Measurements from ENCODE around the gene ACTA2.

The ACTA2 gene

GRCh38 chr10:88964360-88964759, 11.8 kb upstream of the ACTA2 start:
- Histone ChIP-seq H2AFZ (ENCODE audit: low read length) (no peak overlapping the region), H3F3A (ENCODE audit: insufficient read depth, low read length) (no peaks in the 10 kb centered on the region), H3K36me3 (ENCODE audit: insufficient read depth, low read length) (no peaks in the 10 kb centered on the region), H4K20me1 (ENCODE audit: insufficient read depth, low read length) (no peaks in the 10 kb centered on the region), H3K9ac (ENCODE audit: low read length) (no peak overlapping the region), H3K4me3 (ENCODE audit: low read depth, low read length, poor library complexity, severe bottlenecking) (no peak overlapping the region), H3K9me2 (ENCODE audit: low read depth, low read length) (no peaks in the 10 kb centered on the region), H3K79me2 (ENCODE audit: insufficient read depth, low read length) (no peaks in the 10 kb centered on the region), H3K4me2 (ENCODE audit: low read length) (no peak overlapping the region), H3K27ac (ENCODE audit: low read depth, low read length, poor library complexity, severe bottlenecking) (no peak overlapping the region), H3K27me3 (ENCODE audit: insufficient read depth, low read length) (no peaks in the 10 kb centered on the region), H3K4me1 (ENCODE audit: insufficient read depth, low read length, severe bottlenecking) (no peaks in the 10 kb centered on the region), H3K9me3 (ENCODE audit: low read length) (no peaks in the 10 kb centered on the region)
- TF ChIP-seq EZH2 (IDR thresholded peaks at IDR 0.05; ENCODE audit: borderline replicate concordance, low read length) = no peak
- no peak for TF ChIP-seq CTCF (IDR thresholded peaks at IDR 0.05; ENCODE audit: low read length)

- Histone ChIP-seq H3K9ac (ENCODE audit: low read length) (no peak overlapping the region), H3K36me3 (ENCODE audit: insufficient read depth, low read length) (no peaks in the 10 kb centered on the region), H3K27me3 (ENCODE audit: insufficient read depth, low read length) (no peaks in the 10 kb centered on the region), H3K79me2 (ENCODE audit: insufficient read depth, low read length) (no peaks in the 10 kb centered on the region), H4K20me1 (ENCODE audit: insufficient read depth, low read length) (no peaks in the 10 kb centered on the region), H2AFZ (ENCODE audit: low read length) (no peak overlapping the region), H3K9me2 (ENCODE audit: low read depth, low read length) (no peaks in the 10 kb centered on the region), H3K4me2 (ENCODE audit: low read length) (no peak overlapping the region), H3K27ac (ENCODE audit: low read depth, low read length, poor library complexity, severe bottlenecking) (no peak overlapping the region), H3K4me1 (ENCODE audit: insufficient read depth, low read length, severe bottlenecking) (no peaks in the 10 kb centered on the region), H3K4me3 (ENCODE audit: low read depth, low read length, poor library complexity, severe bottlenecking) (no peak overlapping the region), H3F3A (ENCODE audit: insufficient read depth, low read length) (no peaks in the 10 kb centered on the region), H3K9me3 (ENCODE audit: low read length) (no peaks in the 10 kb centered on the region)
- TF ChIP-seq CTCF (IDR thresholded peaks at IDR 0.05; ENCODE audit: low read length) (no peak), EZH2 (IDR thresholded peaks at IDR 0.05; ENCODE audit: borderline replicate concordance, low read length) (no peak)
Observed at GRCh38 chr10:88963318-88963717, 10.7 kb upstream of the ACTA2 start.

- Histone ChIP-seq H3K4me3 (ENCODE audit: low read depth, low read length, poor library complexity, severe bottlenecking) (no peak overlapping the region), H3K9me3 (ENCODE audit: low read length) (no peaks in the 10 kb centered on the region), H3K79me2 (ENCODE audit: insufficient read depth, low read length) (no peaks in the 10 kb centered on the region), H3K4me2 (ENCODE audit: low read length) (no peak overlapping the region), H3K27ac (ENCODE audit: low read depth, low read length, poor library complexity, severe bottlenecking) (no peak overlapping the region), H3K27me3 (ENCODE audit: insufficient read depth, low read length) (no peaks in the 10 kb centered on the region), H3K4me1 (ENCODE audit: insufficient read depth, low read length, severe bottlenecking) (no peaks in the 10 kb centered on the region), H3K36me3 (ENCODE audit: insufficient read depth, low read length) (no peaks in the 10 kb centered on the region), H4K20me1 (ENCODE audit: insufficient read depth, low read length) (no peaks in the 10 kb centered on the region), H3K9me2 (ENCODE audit: low read depth, low read length) (no peaks in the 10 kb centered on the region), H2AFZ (ENCODE audit: low read length) (no peak overlapping the region), H3K9ac (ENCODE audit: low read length) (no peak overlapping the region), H3F3A (ENCODE audit: insufficient read depth, low read length) (no peaks in the 10 kb centered on the region)
- TF ChIP-seq EZH2 (IDR thresholded peaks at IDR 0.05; ENCODE audit: borderline replicate concordance, low read length) = no peak
- TF ChIP-seq CTCF (IDR thresholded peaks at IDR 0.05; ENCODE audit: low read length) = no peak
Observed at GRCh38 chr10:88962336-88962735, 9.8 kb upstream of the ACTA2 start.
